ENCODE data around the gene SPCS3.

GRCh38 chr4:176309772-176310171 lies 10.0 kb upstream of the SPCS3 start:
- TF ChIP-seq POLR2A (IDR thresholded peaks at IDR 0.05; ENCODE audit: low read length) (no peak), GATA1 (IDR thresholded peaks at IDR 0.05; ENCODE audit: low read depth, low read length) (no peak)
